ENCODE data around the gene ARHGAP19.

The ARHGAP19 gene

DNA sequence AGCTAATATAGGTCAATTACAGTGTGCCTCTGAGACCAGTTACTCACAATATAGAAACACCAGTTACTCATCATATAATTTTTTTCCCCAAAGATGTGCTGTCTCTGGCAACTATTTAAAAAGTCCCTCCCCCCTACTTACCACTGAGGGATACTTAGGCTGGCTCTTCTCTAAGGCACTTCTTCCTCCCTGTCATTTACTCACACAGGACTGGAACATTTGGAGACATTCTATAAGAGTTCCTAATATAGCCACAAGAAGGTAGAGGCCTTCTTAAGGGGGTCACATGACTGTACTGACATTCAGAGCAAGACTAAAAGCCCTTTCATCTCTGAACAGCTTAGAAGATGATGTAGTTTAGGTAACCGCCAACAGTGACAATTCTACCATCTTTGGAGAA, 62.3 kb downstream of the ARHGAP19 start:
- POLR2A ChIA-PET = no interaction called here
- no peak overlapping the region for H3K4me3 ChIP-seq (ENCODE audit: low read depth, low read length)
- DNase-seq (ENCODE audit: low read depth, low spot score) = no peak
- TF ChIP-seq CTCF (IDR thresholded peaks at IDR 0.05; ENCODE audit: insufficient read depth, low read length, missing control alignments) = no peak
- CTCF ChIA-PET = interaction anchor here (0.9 to 36.7 kb wide), 5 partner anchors 22 to 192 kb away, joined by 3 to 1063 read pairs (median 5); no protein-coding TSS in a partner anchor

DNA sequence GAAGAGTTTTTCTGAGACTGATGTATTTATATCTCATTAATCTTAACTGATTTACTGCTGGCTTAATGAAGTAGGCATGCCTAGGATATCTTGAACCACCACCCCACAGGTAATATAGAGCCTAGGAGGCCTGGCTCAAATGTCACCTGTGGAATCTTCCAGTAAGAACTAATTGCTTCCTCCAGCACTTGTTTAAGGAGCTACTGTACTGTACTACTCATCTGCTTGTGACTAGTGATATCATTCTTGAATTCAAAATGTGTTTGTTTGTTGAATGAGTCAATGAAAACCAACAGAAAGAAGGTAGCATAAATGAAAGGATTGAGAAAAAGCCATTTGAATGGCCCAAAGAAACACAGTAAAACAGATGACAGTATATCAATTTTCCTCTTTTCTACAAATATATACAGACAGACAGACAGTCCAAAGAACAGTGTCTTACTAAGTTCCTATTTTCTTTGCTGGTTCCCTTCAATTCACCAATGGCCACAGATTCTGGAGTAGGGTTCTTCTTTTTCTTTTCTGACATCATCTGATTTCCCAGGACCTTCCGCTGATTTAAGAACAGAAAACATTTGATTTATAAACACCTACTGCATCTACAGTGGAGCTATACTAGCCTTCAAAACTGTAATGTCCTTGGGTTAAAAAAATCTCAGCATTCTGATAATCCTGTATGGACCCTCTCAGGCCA, 63.0 kb downstream of the ARHGAP19 start:
- DNase-seq (ENCODE audit: low read depth, low spot score) = no peak
- ChIA-PET CTCF (interaction anchor here (0.9 to 36.7 kb wide), 5 partner anchors 21 to 192 kb away, joined by 3 to 1063 read pairs (median 5); no protein-coding TSS in a partner anchor), POLR2A (no interaction called here)

DNA sequence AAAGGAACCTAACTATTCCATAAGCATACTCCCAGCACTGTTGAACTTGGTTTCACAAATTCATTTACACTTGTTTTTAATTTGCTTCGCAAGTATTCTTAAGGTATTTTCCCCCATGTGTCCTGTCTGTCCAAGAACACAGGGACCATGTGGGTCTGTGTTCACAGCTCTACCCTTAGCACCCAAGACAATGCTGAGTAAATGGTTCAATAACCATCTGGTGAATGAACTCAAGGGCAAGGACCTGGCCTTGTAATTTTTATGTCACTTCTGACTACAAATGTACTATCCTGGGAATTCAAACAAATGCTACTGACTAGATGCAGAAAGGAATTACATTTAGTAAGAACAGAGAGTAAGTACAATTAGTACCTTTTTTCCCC, 63.7 kb downstream of the ARHGAP19 start:
- ChIA-PET POLR2A (interaction anchor here (0.5 kb wide), 1 partner anchor 31 kb away, joined by 3 read pairs; no protein-coding TSS in a partner anchor), CTCF (interaction anchor here (1.2 to 36.7 kb wide), 3 partner anchors 9 to 148 kb away, joined by 3 to 1063 read pairs (median 860); no protein-coding TSS in a partner anchor)
- no peak for TF ChIP-seq CTCF (IDR thresholded peaks at IDR 0.05; ENCODE audit: insufficient read depth, low read length, missing control alignments)
- DNase-seq (ENCODE audit: low read depth, low spot score) = no peak
- H3K4me3 ChIP-seq (ENCODE audit: low read depth, low read length) = no peak overlapping the region

More for the DNA sequence above, 63.0 kb downstream of the ARHGAP19 start:
- no peak for TF ChIP-seq CTCF (IDR thresholded peaks at IDR 0.05; ENCODE audit: insufficient read depth, low read length, missing control alignments)
- no peak overlapping the region for H3K4me3 ChIP-seq (ENCODE audit: low read depth, low read length)

DNA sequence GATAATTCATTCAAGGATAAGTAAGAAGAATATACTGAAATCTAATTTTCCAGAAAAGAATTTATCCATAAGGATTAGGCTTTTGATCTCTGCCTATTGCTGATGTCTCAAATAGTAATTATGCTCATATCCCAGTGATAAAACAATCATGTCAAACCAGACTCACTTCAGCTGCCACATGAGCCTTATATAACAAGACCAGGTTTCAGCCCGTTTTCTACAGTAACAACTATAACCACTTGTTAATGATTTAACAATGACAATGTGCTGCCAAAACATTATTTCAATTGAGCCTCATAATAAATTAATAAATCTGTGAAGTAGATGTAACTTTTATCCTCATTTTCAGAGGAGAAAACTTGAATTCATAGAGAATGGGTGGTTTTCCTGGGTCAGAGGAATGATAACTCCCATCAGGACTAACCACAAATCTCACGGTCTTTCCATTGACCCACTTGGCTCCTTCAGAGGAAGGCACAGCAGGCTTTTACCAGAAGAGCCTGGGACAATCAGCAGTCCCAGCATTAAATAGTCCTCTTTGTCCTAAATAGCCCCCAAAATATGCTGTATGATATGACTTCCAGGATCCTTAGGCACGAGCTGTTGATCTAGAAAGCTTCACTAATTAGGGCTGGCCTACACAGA, 64.2 kb downstream of the ARHGAP19 start:
- no peak for TF ChIP-seq CTCF (IDR thresholded peaks at IDR 0.05; ENCODE audit: insufficient read depth, low read length, missing control alignments)
- POLR2A ChIA-PET = interaction anchor here (0.5 kb wide), 1 partner anchor 32 kb away, joined by 3 read pairs; no protein-coding TSS in a partner anchor
- H3K4me3 ChIP-seq (ENCODE audit: low read depth, low read length) = no peak overlapping the region
- CTCF ChIA-PET = interaction anchor here (1.2 to 36.7 kb wide), 3 partner anchors 9 to 147 kb away, joined by 3 to 1063 read pairs (median 860); no protein-coding TSS in a partner anchor
- no peak for DNase-seq (ENCODE audit: low read depth, low spot score)

DNA sequence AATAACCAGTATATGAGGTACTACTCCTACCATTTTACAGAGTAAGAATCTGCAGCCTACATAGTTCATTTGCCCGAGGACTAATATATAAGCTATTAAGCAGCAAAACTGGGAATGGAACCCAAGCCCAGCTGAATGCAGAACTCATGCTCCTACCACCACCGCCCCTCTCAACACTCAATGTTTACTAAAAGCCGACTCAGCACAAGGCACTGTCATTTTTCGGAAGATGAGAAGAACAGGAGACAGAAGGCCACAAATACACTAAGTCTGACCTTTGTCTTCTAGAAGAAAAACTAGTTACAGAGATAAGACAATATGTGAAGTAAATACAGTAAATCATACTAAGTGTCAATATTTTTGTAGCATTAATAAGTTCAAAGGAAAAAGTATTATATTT, 66.0 kb downstream of the ARHGAP19 start:
- ChIA-PET POLR2A (no interaction called here), CTCF (interaction anchor here (36.6 to 38.4 kb wide), 3 partner anchors 5 to 145 kb away, joined by 860 to 1063 read pairs (median 860); no protein-coding TSS in a partner anchor)
- no peak for DNase-seq (ENCODE audit: low read depth, low spot score)
- no peak for TF ChIP-seq CTCF (IDR thresholded peaks at IDR 0.05; ENCODE audit: insufficient read depth, low read length, missing control alignments)
- H3K4me3 ChIP-seq (ENCODE audit: low read depth, low read length) = no peak overlapping the region

Measured in AG04449 (cell line).